Fibroblast of the aortic adventitia (primary cell): Measurements from ENCODE around the gene RGS6. TPM values are rescaled to one million over a fixed set of nuclear protein-coding genes. Genes with fewer than 3 reads are reported as not detected.

Experiments
- DNase-seq: peaks from one replicate; pipeline ENCODE4 v3.0.0-alpha.2; 2010; ENCODE audit warnings: low read depth
- H3K4me3 ChIP-seq: 2 replicates; pipeline ENCODE4 v1.5.1; 2011; ENCODE audit warnings: low read depth, mild to moderate bottlenecking, control low read depth, low read length, moderate library complexity
- total RNA-seq: library from RNA; depleted of rRNA; stranded (reverse); fragments of >200 nt; gene quantifications from 2 replicates; pipeline ENCODE4 v1.2.3, GENCODE V29; 2012; ENCODE audit warnings: low replicate concordance
- TF ChIP-seq, protein P1 (sequence below): IDR thresholded peaks from 2 replicates; pipeline ENCODE4 v1.5.1; 2011; ENCODE audit warnings: mild to moderate bottlenecking, low read length, control low read depth, inconsistent platforms; ENCODE audit not compliant: insufficient read depth

Gene RGS6
- total RNA-seq, 1 donor, result not detected

DNA sequence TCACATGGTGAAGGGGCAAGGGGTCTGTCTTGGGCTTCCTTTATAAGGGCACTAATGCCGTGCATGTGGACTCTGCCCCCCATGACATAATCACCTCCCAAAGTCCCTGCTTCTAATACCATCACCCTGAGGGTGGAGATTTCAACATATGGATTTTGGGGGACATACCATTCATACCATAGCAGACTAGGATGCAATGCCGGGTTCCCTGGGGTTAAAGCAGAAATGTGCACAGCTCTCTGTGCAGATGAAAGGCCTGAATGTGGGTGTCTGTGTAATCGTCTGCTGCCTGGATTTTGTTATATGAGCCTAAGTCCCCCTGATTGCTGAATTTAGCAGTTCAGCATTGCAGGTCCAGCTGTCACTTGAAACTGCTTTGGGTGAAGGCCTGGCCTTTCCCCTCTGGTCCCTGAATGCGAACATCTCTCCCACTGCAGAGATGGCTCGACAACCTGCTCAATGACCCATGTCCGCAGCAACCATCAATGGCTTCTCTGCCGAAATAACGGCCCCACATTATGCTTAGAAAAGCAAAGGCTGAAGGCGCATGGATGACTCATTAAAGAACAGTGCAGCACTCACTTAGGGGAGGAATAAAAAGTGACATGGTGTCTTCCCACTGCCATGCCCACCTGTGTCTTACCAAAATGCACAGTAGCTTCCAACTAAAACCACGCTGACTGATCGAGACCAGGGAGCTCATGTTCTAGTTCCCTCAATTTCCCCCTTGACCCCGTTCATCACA, 675.3 kb downstream of the RGS6 start:
- no peak for DNase-seq
- TF ChIP-seq, protein P1, sequence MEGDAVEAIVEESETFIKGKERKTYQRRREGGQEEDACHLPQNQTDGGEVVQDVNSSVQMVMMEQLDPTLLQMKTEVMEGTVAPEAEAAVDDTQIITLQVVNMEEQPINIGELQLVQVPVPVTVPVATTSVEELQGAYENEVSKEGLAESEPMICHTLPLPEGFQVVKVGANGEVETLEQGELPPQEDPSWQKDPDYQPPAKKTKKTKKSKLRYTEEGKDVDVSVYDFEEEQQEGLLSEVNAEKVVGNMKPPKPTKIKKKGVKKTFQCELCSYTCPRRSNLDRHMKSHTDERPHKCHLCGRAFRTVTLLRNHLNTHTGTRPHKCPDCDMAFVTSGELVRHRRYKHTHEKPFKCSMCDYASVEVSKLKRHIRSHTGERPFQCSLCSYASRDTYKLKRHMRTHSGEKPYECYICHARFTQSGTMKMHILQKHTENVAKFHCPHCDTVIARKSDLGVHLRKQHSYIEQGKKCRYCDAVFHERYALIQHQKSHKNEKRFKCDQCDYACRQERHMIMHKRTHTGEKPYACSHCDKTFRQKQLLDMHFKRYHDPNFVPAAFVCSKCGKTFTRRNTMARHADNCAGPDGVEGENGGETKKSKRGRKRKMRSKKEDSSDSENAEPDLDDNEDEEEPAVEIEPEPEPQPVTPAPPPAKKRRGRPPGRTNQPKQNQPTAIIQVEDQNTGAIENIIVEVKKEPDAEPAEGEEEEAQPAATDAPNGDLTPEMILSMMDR, result no peak
- no peak overlapping the region for H3K4me3 ChIP-seq

- no peak overlapping the region for H3K4me3 ChIP-seq
- TF ChIP-seq, protein P1, result no peak
- peak; percentile 90 for DNase-seq
Measured at GRCh38 chr14:72608391-72609204, 676.4 kb downstream of the RGS6 start.

- TF ChIP-seq, protein P1, result no peak
- H3K4me3 ChIP-seq, result no peak overlapping the region
- no peak for DNase-seq
Measured at GRCh38 chr14:72609205-72609916, 677.1 kb downstream of the RGS6 start.

DNA sequence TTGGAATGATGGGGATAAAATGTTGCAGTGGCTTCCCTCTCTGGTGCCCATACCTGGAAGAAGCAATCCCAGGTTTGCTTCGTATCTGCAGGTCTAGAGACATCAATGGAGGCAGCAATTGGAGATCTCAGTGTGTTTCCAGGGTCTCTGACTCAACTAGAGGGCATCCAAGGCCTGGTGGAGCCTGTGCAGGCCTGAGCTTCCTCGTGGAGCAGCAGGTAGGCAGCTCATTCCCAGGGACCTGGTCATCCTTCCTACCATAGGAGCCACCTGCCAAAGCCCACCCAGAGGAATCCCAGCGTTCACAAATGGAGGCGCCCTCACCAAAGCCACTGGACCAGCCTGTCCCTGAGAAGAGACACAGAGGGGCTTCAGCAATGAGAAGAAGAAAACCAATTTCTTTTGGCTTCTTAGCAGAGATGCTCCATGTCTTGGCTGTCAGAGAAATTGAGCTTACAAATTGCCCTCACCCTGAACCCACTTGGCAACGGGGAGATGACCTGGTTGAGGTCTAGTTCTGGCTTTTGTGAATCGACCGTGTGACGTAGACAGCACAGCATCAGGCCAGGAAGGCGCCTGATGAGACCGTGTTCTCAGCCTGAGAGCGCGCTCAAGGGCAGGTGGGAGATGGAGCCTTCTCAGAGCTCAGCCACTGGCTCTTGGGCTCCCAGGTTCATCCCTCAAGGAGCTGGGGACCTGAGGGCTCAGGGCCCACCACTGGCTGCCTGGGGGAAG, 678.0 kb downstream of the RGS6 start:
- TF ChIP-seq, protein P1, result no peak
- H3K4me3 ChIP-seq, result no peak overlapping the region
- DNase-seq, result no peak

- no peak for DNase-seq
- no peak overlapping the region for H3K4me3 ChIP-seq
- TF ChIP-seq, protein P1, result no peak
Measured at GRCh38 chr14:72610831-72611200, 678.6 kb downstream of the RGS6 start.

DNA sequence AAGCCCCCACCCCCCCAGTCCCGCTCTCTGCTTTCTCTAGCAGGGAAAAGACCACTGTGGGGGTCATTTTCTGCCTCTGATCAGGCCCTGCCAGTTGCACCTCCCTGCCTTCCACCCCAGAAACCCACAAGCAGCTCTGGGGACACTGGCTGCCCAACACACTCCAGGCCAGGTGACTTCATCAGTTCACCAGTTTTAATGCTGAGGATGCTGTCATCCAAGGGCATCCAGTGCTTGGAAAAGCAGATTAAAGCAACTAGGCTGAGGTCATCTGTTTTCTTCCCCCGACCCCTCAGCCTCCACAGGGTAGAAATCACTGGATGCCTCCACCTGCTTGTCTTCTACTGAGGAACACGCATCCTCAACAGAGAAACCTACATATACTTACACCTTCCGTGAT, 679.3 kb downstream of the RGS6 start:
- no peak overlapping the region for H3K4me3 ChIP-seq
- TF ChIP-seq, protein P1, result no peak
- no peak for DNase-seq
